SK-N-MC (cell line): ENCODE data around the gene MAGED1.
"Not testable (repeated sequence)": the region's sequence is repeated elsewhere in the genome, so short reads cannot be mapped to it uniquely, and the experiment has no call there.

Experiments
- DNase-seq: peaks from one replicate; pipeline ENCODE4 v3.0.0-alpha.2; 2011; ENCODE audit warnings: low read depth, low spot score
- H3K27ac ChIP-seq: fragments of 200-600 bp; sonication (generic); 2 replicates; pipeline ENCODE4 v1.5.1; 2016; ENCODE audit warnings: mixed run types
- H3K36me3 ChIP-seq: fragments of 200-600 bp; sonication (generic); 2 replicates; pipeline ENCODE4 v1.6.1; 2017; ENCODE audit warnings: antibody characterized with exemption, low read length, mixed read lengths; ENCODE audit not compliant: insufficient read depth
- H3K4me3 ChIP-seq: fragments of 200-600 bp; sonication (generic); 2 replicates; pipeline ENCODE4 v1.5.1; 2016
- H3K9ac ChIP-seq: fragments of 200-600 bp; sonication (generic); 2 replicates; pipeline ENCODE4 v1.8.0; 2017; ENCODE audit warnings: mixed run types, mixed read lengths; ENCODE audit not compliant: insufficient read length
- H3K9me3 ChIP-seq: fragments of 200-600 bp; sonication (generic); 2 replicates; pipeline ENCODE4 v1.6.1; 2017; ENCODE audit warnings: low read depth, mild to moderate bottlenecking, antibody characterized with exemption, low read length, moderate library complexity, mixed read lengths
- EZH2 ChIP-seq: fragments of 200-600 bp; sonication (generic); IDR thresholded peaks from one replicate; pipeline ENCODE4 v1.6.1; 2017; ENCODE audit warnings: antibody characterized with exemption
- FOXP2 ChIP-seq: optimal IDR thresholded peaks from 2 replicates; pipeline ENCODE3; 2011; ENCODE audit warnings: mild to moderate bottlenecking, moderate library complexity; ENCODE audit not compliant: insufficient read depth; ENCODE audit errors: extremely low read length, control extremely low read depth
- POLR2AphosphoS5 ChIP-seq: IDR thresholded peaks from 2 replicates; pipeline ENCODE4 v1.6.1; 2012; ENCODE audit warnings: mild to moderate bottlenecking, low read depth, low read length, borderline replicate concordance

The MAGED1 gene

DNA sequence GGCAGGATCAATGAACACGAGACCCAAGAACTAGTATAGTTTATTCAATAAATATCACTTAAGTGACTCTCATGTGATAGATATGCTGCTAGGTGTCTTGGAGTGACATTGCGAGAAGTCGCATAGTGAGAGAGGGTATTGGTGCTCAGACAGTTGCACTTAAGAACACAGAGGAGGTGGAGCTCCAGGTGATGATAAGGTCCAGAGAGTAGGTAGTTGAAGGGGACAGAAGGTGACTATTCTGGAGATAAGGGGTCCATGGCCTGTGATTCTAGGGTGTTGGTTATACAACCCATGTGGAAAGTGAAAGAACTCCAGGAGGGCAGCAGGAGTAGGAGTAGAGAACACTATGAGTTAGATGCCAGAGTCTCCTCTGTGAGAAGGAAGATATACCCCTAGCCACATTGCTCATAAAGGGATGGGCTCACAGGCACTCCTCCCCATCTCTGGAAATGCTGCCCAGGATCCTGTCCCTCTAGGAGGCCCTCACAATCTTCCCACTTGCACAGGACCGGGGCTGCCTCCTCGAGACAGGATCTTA is 9.2 kb downstream of the MAGED1 start:
- H3K4me3 ChIP-seq = no peak overlapping the region
- TF ChIP-seq POLR2AphosphoS5 (0 out of 2 replicates have a peak, but pooled peaks have one; percentile 1), FOXP2 (no peak)
- peaks cover 42% of the 10 kb centered on the region for H3K36me3 ChIP-seq
- H3K27ac ChIP-seq = no peak overlapping the region
- no peak overlapping the region for H3K9ac ChIP-seq
- no peaks in the 10 kb centered on the region for H3K9me3 ChIP-seq
- no peak for DNase-seq

DNA sequence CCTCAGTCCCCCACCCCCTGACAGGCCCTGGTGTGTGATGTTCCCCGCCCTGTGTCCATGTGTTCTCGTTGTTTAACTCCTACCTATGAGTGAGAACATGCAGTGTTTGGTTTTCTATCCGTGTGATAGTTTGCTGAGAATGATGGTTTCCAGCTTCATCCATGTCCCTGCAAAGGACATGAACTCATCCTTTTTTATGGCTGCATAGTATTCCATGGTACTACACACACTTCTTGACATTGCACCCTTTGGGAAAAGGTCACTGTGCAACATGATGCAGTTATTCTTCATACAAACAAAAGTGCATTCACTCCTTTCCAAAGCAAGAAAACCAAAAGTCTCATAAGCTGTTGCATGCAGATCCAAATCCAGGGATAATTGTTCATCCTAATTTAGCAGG is 11.7 kb downstream of the MAGED1 start:
- H3K9me3 ChIP-seq, H3K9ac ChIP-seq, H3K27ac ChIP-seq, H3K4me3 ChIP-seq, DNase-seq: not testable (repeated sequence)
- H3K36me3 ChIP-seq = peaks cover 20% of the 10 kb centered on the region

DNA sequence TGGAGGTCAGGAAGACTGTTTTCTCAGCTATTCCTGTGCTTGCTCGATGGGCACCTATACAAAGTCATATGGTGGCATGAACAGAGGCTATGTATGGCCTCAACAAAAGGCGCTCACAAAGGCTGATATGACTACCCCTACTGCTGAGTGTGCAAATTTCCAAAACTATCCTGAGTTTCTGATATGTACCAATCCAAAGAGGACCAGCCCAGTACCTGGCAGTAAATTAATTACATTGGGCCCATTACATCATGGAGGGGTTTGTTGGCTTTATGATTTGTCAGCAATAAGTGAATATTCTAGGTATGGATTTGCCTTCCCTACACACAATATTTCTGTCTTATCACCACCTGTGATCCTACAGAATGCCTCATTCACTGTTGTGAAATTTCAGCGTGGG is 12.3 kb downstream of the MAGED1 start:
- TF ChIP-seq EZH2 = no peak
- TF ChIP-seq FOXP2 = no peak
- TF ChIP-seq POLR2AphosphoS5 = no peak
- Histone ChIP-seq H3K9me3 (no peaks in the 10 kb centered on the region), H3K4me3 (no peak overlapping the region), H3K27ac (no peak overlapping the region), H3K9ac (no peak overlapping the region), H3K36me3 (peaks cover 18% of the 10 kb centered on the region)
- DNase-seq = no peak

DNA sequence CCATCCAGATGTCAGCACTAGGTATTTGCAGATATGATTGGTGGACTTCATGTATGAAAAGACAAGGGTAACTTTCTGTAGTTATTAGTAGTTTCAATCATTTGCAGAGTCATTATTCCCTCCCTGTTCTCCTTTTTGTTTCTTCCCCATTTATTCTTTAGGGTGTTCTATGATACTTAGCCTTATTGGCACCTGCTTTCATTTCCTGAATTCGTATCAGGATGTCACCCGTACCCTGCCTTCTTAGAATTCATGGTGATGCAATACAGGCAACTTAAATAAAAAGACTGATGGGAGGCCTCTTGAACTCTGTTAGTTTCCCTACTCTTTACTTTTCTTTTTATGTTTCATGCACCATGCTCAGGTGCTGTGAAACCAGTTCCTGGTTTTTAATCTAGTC is 24.2 kb downstream of the MAGED1 start:
- H3K4me3 ChIP-seq = no peak overlapping the region
- H3K36me3 ChIP-seq = no peaks in the 10 kb centered on the region
- H3K27ac ChIP-seq = no peak overlapping the region
- TF ChIP-seq EZH2 = no peak
- no peak for TF ChIP-seq POLR2AphosphoS5
- TF ChIP-seq FOXP2 = no peak
- H3K9ac ChIP-seq = no peak overlapping the region
- no peaks in the 10 kb centered on the region for H3K9me3 ChIP-seq
- DNase-seq = no peak

DNA sequence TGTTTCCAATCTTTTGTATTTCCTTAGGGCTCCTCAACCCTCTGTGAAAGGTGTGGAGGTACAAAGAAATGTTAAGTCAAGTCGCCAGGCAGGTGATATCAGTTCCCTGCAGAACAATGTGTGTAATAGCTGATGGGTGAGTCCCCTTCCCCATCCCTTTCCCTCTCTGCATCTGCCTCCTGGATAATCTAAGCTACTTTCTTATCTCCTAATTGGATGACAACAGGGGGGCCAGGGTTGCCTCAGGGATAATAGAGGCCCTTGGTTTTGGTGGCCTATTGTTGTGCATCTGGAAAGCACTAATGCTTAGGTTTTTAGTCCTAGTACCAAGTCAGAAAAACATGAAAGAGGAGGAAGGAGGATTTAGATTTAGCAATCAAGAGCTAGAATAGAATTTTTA is 29.1 kb downstream of the MAGED1 start:
- DNase-seq = no peak
- H3K4me3 ChIP-seq = no peak overlapping the region
- H3K27ac ChIP-seq = no peak overlapping the region
- no peaks in the 10 kb centered on the region for H3K36me3 ChIP-seq
- no peaks in the 10 kb centered on the region for H3K9me3 ChIP-seq
- TF ChIP-seq FOXP2 (no peak), EZH2 (no peak), POLR2AphosphoS5 (no peak)
- H3K9ac ChIP-seq = no peak overlapping the region

DNA sequence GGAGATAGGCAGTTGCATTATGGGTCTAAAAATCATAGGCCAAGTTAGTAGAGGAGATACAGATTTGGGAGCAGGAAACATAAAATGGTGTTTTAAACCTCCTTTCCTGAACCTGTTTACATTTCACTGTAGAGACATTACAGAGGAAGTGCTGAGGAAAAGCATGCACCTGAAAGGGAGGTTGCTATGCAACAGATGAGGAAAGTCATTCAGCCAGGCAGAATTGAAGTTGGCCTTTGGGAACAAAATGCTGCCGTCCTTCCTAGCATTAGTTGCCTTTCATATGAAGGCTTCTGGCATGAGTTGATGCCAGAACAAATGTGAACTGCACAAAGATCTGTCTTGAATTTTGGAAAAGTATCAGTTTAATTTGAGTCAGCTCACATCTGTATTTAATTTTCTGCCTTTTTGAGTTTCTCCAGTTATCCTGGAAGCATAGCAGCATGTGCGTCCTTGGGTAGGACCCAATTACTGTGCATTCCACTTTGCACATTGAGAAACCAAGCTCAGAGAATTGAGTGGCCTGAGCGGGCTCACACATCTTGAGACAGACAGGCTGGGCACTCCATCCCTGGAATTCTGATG is 38.2 kb downstream of the MAGED1 start:
- DNase-seq = no peak
- Histone ChIP-seq H3K9ac (no peak overlapping the region), H3K4me3 (no peak overlapping the region), H3K9me3 (no peaks in the 10 kb centered on the region), H3K36me3 (no peaks in the 10 kb centered on the region), H3K27ac (peak overlapping the region; percentile 54; the same call in 1 of the 2 replicates)
- no peak for TF ChIP-seq POLR2AphosphoS5
- no peak for TF ChIP-seq EZH2
- no peak for TF ChIP-seq FOXP2
